HL-60 (cell line): Measurements from ENCODE around the gene PRCC.

Experiments
- CTCF ChIP-seq: IDR thresholded peaks from one replicate; pipeline ENCODE4 v1.5.1; 2011; ENCODE audit warnings: low read length, control low read depth, inconsistent platforms; ENCODE audit not compliant: insufficient read depth
- GABPA ChIP-seq: IDR thresholded peaks from 2 replicates; pipeline ENCODE4 v1.6.1; 2012; ENCODE audit warnings: low read depth
- POLR2AphosphoS5 ChIP-seq: IDR thresholded peaks from 2 replicates; pipeline ENCODE4 v1.6.1; 2012; ENCODE audit warnings: low read depth
- REST ChIP-seq: IDR thresholded peaks from 2 replicates; pipeline ENCODE4 v1.6.1; 2012; ENCODE audit warnings: low read depth; ENCODE audit not compliant: insufficient replicate concordance
- SPI1 ChIP-seq: IDR thresholded peaks from 2 replicates; pipeline ENCODE4 v1.6.1; 2012; ENCODE audit warnings: low read depth, mild to moderate bottlenecking, borderline replicate concordance

- TF ChIP-seq CTCF (no peak), GABPA (no peak), POLR2AphosphoS5 (no peak), REST (no peak), SPI1 (no peak)
Measured at GRCh38 chr1:156760092-156760795, 7.1 kb upstream of the PRCC start.
